Neural crest cell (in vitro differentiated cells): ENCODE results near the gene SCAMP5. TPM values are rescaled to one million over a fixed set of nuclear protein-coding genes. Genes with fewer than 3 reads are reported as not detected.

ENCODE experiments used
- DNase-seq: peaks from one replicate; pipeline ENCODE4 v3.0.0; 2021; ENCODE audit warnings: low read depth, mixed read lengths, low spot score
- H3K27ac Mint-ChIP-seq: one replicate; pipeline ENCODE4 v1.8.0; 2021; ENCODE audit warnings: mild to moderate bottlenecking, mixed read lengths; ENCODE audit not compliant: unreplicated experiment
- H3K27me3 Mint-ChIP-seq: 2 replicates; pipeline ENCODE4 v1.8.0; 2021; ENCODE audit warnings: low read depth, mild to moderate bottlenecking, mixed read lengths
- H3K36me3 Mint-ChIP-seq: 2 replicates; pipeline ENCODE4 v1.8.0; 2021; ENCODE audit warnings: low read depth, mild to moderate bottlenecking, mixed read lengths
- H3K4me1 Mint-ChIP-seq: 2 replicates; pipeline ENCODE4 v1.8.0; 2021; ENCODE audit warnings: mixed read lengths
- H3K4me3 Mint-ChIP-seq: one replicate; pipeline ENCODE4 v1.8.0; 2021; ENCODE audit warnings: mild to moderate bottlenecking, mixed read lengths
- H3K9me3 Mint-ChIP-seq: 2 replicates; pipeline ENCODE4 v1.8.0; 2021; ENCODE audit warnings: mixed read lengths
- total RNA-seq: library from RNA; stranded (reverse); gene quantifications from 2 replicates; pipeline ENCODE4 v1.2.1, GENCODE V29; 2021
- TF ChIP-seq, protein P1 (sequence below): fragments of 200-600 bp; sonication (generic); conservative IDR thresholded peaks from 2 replicates; pipeline ENCODE4 v1.5.0; 2021; ENCODE audit warnings: antibody characterized with exemption, mild to moderate bottlenecking

SCAMP5 gene
- total RNA-seq, 1 donor from 2014 or later, result 39.4 TPM

DNA sequence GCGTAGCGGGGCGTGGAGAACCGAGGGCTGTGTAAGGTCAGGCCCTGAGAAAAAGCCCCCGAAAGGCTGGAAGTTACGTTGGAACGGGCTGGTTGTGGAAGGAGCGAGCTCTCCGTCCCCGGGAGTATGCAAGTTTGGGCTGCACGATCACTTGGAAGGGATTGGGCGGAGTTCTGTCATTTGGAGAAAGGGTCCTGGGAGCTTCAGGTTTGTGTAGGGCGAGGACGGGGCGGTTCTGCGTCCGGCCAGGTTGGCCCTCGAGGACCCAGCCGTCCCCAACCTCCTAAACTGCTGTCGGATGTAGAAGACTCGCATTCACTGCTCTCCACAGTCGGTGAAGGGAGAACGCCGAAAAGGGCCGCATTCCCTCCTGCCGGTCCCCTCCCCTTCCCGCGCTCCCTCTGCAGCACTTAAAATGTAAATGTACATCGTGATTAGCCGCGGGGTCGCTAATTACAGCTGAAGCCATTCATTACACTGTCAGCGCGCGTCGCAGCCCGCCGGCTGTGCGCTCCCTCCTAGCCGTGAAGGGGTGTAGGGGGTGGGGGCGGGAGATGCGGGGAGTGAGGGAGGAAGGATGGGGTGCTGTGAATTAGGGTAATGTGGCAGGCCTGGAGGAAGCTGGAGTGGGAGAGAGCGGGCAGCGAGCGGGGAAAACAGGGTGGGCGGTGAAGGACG is 36.3 kb upstream of the SCAMP5 start:
- Mint-ChIP-seq H3K9me3 (no peaks in the 10 kb centered on the region), H3K4me1 (peaks cover 25% of the 10 kb centered on the region), H3K27ac (no peak overlapping the region), H3K27me3 (peaks cover 90% of the 10 kb centered on the region), H3K4me3 (peak overlapping the region; percentile 82), H3K36me3 (no peaks in the 10 kb centered on the region)
- no peak for DNase-seq
- TF ChIP-seq, protein P1, sequence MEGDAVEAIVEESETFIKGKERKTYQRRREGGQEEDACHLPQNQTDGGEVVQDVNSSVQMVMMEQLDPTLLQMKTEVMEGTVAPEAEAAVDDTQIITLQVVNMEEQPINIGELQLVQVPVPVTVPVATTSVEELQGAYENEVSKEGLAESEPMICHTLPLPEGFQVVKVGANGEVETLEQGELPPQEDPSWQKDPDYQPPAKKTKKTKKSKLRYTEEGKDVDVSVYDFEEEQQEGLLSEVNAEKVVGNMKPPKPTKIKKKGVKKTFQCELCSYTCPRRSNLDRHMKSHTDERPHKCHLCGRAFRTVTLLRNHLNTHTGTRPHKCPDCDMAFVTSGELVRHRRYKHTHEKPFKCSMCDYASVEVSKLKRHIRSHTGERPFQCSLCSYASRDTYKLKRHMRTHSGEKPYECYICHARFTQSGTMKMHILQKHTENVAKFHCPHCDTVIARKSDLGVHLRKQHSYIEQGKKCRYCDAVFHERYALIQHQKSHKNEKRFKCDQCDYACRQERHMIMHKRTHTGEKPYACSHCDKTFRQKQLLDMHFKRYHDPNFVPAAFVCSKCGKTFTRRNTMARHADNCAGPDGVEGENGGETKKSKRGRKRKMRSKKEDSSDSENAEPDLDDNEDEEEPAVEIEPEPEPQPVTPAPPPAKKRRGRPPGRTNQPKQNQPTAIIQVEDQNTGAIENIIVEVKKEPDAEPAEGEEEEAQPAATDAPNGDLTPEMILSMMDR, result no peak

DNA sequence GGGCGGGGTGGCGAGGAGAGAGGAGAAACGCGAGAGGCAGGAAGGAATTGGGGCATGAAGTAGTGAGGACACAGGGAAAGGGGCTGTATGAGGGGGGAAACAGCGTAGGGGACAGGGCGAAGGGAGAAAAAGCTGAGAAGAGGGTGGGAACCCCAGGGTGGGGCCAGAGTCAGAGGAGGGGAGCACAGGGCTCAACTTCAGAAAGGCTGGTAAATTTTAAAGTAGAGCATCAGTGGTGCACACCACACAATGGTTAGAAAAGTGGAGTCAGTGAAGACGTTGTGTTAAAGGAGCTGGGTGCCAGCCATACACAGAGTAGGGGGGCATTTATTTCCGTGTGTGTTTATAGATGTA is 35.8 kb upstream of the SCAMP5 start:
- Mint-ChIP-seq H3K4me3 (peak overlapping the region; percentile 82), H3K27ac (no peak overlapping the region), H3K9me3 (no peaks in the 10 kb centered on the region), H3K4me1 (peaks cover 25% of the 10 kb centered on the region), H3K27me3 (peaks cover 90% of the 10 kb centered on the region), H3K36me3 (no peaks in the 10 kb centered on the region)
- DNase-seq, result no peak
- TF ChIP-seq, protein P1, result no peak

GRCh38 chr15:74960286-74960685 is 35.1 kb upstream of the SCAMP5 start:
- H3K27me3 Mint-ChIP-seq, result peaks cover 86% of the 10 kb centered on the region
- TF ChIP-seq, protein P1, result no peak
- no peak overlapping the region for H3K4me3 Mint-ChIP-seq
- H3K36me3 Mint-ChIP-seq, result no peaks in the 10 kb centered on the region
- no peaks in the 10 kb centered on the region for H3K9me3 Mint-ChIP-seq
- no peak for DNase-seq
- no peak overlapping the region for H3K27ac Mint-ChIP-seq
- H3K4me1 Mint-ChIP-seq, result peaks cover 25% of the 10 kb centered on the region

GRCh38 chr15:74960995-74961588 is 34.3 kb upstream of the SCAMP5 start:
- Mint-ChIP-seq H3K4me3 (no peak overlapping the region), H3K27me3 (peaks cover 78% of the 10 kb centered on the region), H3K4me1 (peaks cover 19% of the 10 kb centered on the region), H3K9me3 (no peaks in the 10 kb centered on the region), H3K36me3 (no peaks in the 10 kb centered on the region), H3K27ac (no peak overlapping the region)
- TF ChIP-seq, protein P1, result no peak
- no peak for DNase-seq

GRCh38 chr15:74961616-74962015 is 33.7 kb upstream of the SCAMP5 start:
- Mint-ChIP-seq H3K27me3 (peaks cover 76% of the 10 kb centered on the region), H3K9me3 (no peaks in the 10 kb centered on the region), H3K4me1 (peaks cover 19% of the 10 kb centered on the region), H3K36me3 (no peaks in the 10 kb centered on the region), H3K4me3 (no peak overlapping the region), H3K27ac (no peak overlapping the region)
- no peak for DNase-seq
- TF ChIP-seq, protein P1, result no peak
